ENCODE results near the gene SIMC1.
"Not testable (repeated sequence)": the region's sequence is repeated elsewhere in the genome, so short reads cannot be mapped to it uniquely, and the experiment has no call there.

SIMC1 gene

DNA sequence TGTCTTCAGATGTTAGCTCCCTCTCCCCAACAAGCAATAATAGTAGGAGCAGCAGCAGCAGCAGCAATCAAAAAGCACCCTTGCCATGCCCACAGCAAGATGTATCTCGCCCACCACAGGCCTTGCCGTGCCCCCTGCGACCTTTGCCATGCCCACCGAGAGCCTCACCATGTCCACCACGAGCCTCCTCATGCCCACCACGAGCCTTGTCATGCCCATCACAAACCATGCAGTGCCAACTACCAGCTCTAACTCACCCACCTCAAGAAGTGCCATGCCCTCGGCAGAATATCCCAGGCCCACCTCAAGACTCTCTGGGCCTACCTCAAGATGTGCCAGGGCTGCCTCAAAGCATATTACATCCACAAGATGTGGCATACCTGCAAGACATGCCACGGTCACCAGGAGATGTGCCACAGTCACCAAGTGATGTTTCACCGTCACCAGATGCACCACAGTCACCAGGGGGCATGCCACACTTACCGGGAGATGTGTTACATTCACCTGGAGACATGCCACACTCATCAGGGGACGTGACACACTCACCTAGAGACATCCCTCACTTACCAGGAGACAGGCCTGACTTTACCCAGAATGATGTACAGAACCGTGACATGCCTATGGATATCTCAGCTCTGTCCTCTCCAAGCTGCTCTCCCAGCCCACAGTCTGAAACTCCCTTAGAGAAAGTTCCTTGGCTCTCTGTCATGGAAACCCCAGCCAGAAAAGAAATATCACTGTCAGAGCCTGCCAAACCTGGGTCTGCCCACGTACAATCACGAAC, 52.0 kb downstream of the SIMC1 start:
- H3K9me3 ChIP-seq (ENCODE audit: low read length); H3K4me3 ChIP-seq (ENCODE audit: low read length); H3K27me3 ChIP-seq (ENCODE audit: insufficient read depth, low read length); H3K4me1 ChIP-seq (ENCODE audit: insufficient read depth, low read length); H3K36me3 ChIP-seq (ENCODE audit: insufficient read depth, low read length); H2AFZ ChIP-seq (ENCODE audit: low read depth, low read length): not testable (repeated sequence)

DNA sequence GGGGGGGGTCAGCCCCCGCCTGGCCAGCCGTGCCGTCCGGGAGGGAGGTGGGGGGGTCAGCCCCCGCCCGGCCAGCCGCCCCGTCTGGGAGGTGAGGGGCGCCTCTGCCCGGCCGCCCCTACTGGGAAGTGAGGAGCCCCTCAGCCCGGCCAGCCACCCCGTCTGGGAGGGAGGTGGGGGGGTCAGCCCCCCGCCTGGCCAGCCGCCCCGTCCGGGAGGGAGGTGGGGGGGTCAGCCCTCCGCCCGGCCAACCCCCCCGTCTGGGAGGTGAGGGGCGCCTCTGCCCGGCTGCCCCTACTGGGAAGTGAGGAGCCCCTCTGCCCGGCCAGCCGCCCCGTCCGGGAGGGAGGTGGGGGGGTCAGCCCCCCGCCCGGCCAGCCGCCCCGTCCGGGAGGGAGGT, 67.1 kb downstream of the SIMC1 start:
- H3K36me3 ChIP-seq (ENCODE audit: insufficient read depth, low read length): peaks cover 36% of the 10 kb centered on the region
- not testable (repeated sequence) for H2AFZ ChIP-seq (ENCODE audit: low read depth, low read length); H3K9me3 ChIP-seq (ENCODE audit: low read length); H3K27me3 ChIP-seq (ENCODE audit: insufficient read depth, low read length); H3K4me1 ChIP-seq (ENCODE audit: insufficient read depth, low read length); H3K4me3 ChIP-seq (ENCODE audit: low read length)

DNA sequence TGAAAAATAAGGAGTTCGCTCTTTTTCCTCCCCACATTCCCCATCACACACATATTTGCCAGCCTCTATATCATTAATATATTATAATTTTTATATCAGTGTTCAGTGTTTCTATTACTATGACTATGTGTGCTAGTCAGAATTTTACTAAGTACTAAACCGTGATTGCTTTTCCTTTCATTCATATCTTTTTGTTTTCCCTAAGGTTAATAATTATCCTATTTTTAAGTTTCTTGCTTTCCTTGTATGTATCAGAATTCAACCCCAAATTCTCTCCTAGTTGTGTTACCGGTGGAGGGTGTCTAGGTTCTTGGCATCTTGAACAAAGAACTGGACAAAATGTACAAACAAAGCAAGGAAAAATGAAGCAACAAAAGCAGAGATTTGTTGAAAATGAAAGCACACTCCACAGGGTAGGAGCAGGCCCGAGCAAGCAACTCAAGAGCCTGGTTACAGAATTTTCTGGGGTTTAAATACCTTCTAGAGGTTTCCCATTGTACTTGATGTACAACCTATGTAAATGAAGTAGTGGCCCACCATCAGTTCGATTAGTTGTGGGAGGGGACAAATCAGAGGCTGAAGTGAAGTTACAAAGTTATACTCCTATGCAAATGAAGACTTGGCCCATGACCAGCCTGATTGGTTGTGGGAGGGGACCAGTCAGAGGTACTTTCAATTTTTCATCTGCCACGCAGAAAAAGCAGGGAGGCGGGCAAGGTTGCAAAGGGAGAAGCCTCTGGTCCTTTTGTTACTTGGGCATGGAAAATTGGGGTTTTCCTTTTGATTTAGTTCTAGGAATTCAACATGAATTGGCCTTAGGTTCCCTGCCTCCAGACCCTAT, 79.5 kb downstream of the SIMC1 start:
- Histone ChIP-seq H2AFZ (ENCODE audit: low read depth, low read length) (no peak overlapping the region), H3K4me1 (ENCODE audit: insufficient read depth, low read length) (no peaks in the 10 kb centered on the region), H3K27me3 (ENCODE audit: insufficient read depth, low read length) (no peaks in the 10 kb centered on the region), H3K4me3 (ENCODE audit: low read length) (no peak overlapping the region), H3K36me3 (ENCODE audit: insufficient read depth, low read length) (peaks cover 52% of the 10 kb centered on the region), H3K9me3 (ENCODE audit: low read length) (peaks cover 2% of the 10 kb centered on the region)

DNA sequence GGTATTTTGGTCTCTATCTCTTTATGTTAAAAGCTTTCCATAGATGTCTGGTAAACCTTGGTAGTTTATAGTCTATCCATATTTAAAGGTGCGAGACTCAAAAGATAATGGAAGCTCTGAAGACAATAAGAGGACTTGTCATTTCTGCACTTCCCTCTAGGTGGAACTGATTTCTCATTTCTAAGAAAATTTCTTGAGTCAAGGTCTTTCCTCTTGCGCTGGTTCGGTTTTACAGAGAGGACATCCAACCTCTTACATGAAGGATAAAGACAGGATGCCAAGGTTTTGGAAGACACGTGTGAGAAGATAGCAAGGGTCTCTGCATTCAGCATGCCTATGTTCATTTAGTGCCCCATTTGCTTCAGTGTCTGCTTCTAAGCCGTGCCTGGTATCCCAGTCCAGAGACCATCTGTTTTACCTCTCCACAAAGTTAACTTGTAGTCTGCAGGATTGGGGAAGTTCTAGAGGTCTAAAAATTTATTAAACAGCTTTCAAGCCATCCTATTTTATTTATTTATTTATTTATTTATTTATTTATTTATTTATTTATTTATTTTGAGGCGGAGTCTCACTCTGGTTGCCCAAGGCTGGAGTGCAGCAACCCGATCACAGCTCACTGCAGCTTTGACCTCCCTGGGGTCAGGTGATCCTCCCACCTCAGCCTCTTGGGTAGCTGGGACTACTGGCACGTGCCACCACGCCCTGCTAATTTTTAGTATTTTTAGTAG, 81.8 kb downstream of the SIMC1 start:
- H3K4me1 ChIP-seq (ENCODE audit: insufficient read depth, low read length): no peaks in the 10 kb centered on the region
- H3K27me3 ChIP-seq (ENCODE audit: insufficient read depth, low read length): no peaks in the 10 kb centered on the region
- H2AFZ ChIP-seq (ENCODE audit: low read depth, low read length): no peak overlapping the region
- H3K9me3 ChIP-seq (ENCODE audit: low read length): peaks cover 5% of the 10 kb centered on the region
- peaks cover 56% of the 10 kb centered on the region for H3K36me3 ChIP-seq (ENCODE audit: insufficient read depth, low read length)
- H3K4me3 ChIP-seq (ENCODE audit: low read length): no peak overlapping the region

DNA sequence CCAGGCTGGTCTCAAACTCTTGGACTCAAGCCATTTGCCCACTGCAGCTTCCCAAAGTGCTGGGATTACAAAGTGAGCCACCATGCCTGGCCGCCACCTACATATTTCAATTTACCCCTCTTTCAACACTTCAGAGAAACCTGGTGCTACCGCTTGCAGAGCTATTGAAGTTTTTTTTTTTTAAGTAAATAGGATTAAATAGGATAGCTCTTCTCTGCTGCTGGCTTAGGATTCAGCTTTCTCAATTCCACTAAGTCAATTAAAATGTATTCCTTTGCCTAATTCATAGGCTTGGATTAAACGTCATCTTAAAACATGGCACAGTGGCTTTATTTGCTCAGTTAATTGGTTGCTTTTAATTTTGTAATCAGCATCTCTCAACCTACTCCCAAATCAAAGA, 82.4 kb downstream of the SIMC1 start:
- H2AFZ ChIP-seq (ENCODE audit: low read depth, low read length): no peak overlapping the region
- no peaks in the 10 kb centered on the region for H3K27me3 ChIP-seq (ENCODE audit: insufficient read depth, low read length)
- peaks cover 5% of the 10 kb centered on the region for H3K9me3 ChIP-seq (ENCODE audit: low read length)
- no peaks in the 10 kb centered on the region for H3K4me1 ChIP-seq (ENCODE audit: insufficient read depth, low read length)
- no peak overlapping the region for H3K4me3 ChIP-seq (ENCODE audit: low read length)
- H3K36me3 ChIP-seq (ENCODE audit: insufficient read depth, low read length): peaks cover 50% of the 10 kb centered on the region

DNA sequence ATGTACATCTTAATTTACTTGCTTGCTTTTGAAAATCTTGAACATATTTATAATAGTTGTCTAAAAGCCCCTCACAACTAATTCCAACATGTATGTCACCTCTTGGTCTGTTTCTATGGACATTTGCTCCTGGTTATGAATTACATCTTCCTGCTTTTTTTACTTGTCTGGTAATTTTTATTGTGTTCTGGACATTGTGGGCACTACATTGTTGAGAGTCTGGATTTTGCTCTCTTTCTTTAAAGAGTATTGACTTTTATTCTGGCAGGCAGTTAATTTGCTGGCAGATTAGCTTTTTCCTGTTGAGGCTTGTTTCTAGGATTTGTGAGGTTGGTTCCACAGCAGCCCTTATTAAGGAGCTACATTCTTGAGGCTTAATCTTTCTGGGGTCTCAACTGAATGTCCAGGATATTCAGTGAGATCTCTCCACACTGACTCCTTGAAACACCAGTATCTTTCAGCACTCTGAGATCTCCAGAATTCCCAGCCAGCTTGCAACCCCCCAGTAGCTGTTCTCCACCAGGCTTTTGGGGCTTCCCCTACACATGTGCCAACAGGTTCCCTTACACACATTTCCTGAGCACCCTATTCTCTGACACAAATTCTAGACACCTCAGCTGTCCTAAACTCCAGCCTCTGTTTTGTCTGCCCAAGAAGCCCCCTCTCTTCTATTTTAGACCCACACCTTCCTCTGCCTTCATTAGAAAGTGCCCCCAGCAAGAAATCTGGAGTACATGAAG, 96.0 kb downstream of the SIMC1 start:
- H2AFZ ChIP-seq (ENCODE audit: low read depth, low read length): no peak overlapping the region
- no peak overlapping the region for H3K4me3 ChIP-seq (ENCODE audit: low read length)
- no peaks in the 10 kb centered on the region for H3K27me3 ChIP-seq (ENCODE audit: insufficient read depth, low read length)
- no peaks in the 10 kb centered on the region for H3K4me1 ChIP-seq (ENCODE audit: insufficient read depth, low read length)
- peaks cover 34% of the 10 kb centered on the region for H3K36me3 ChIP-seq (ENCODE audit: insufficient read depth, low read length)
- H3K9me3 ChIP-seq (ENCODE audit: low read length): peaks cover 6% of the 10 kb centered on the region

DNA sequence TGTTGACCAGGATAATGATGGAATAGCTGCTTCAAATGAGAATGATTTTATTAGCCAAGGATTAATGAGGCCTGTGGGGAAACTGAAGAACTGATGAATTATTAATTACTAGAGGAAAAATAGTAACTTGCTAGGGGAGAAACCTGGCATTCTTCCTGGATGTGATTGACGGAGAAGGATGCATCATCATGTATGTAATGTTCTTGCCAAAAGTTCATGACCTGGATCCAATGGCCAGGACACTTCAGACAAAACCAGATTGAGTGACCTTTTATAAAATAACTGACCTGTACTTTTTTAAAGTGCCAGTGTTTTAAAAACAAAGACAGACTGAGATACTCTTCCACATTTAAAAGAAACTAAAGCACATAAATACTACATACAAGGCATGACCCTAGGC, 99.7 kb downstream of the SIMC1 start:
- Histone ChIP-seq H3K4me1 (ENCODE audit: insufficient read depth, low read length) (no peaks in the 10 kb centered on the region), H2AFZ (ENCODE audit: low read depth, low read length) (no peak overlapping the region), H3K27me3 (ENCODE audit: insufficient read depth, low read length) (no peaks in the 10 kb centered on the region), H3K4me3 (ENCODE audit: low read length) (no peak overlapping the region), H3K36me3 (ENCODE audit: insufficient read depth, low read length) (peaks cover 54% of the 10 kb centered on the region), H3K9me3 (ENCODE audit: low read length) (peaks cover 6% of the 10 kb centered on the region)

DNA sequence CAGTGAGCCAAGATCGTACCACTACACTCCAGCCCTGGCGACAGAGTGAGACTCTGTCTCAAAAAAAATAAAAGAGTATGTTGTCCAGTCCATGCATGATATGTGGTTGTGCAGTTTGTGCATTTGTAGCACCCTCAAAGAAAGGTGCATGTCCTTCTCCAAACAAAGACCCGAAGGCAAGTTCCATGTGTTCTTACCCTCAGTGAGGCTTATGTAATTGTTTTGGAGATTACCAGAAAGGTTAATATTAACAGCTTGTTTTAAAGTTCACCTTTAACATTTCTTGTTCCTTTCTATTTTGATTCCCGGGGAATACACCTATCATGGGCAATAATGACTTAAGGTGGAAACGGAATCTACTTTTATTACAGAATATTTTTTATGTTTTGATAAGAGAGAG, 101.1 kb downstream of the SIMC1 start:
- Histone ChIP-seq H3K4me1 (ENCODE audit: insufficient read depth, low read length) (no peaks in the 10 kb centered on the region), H3K9me3 (ENCODE audit: low read length) (peaks cover 2% of the 10 kb centered on the region), H3K4me3 (ENCODE audit: low read length) (no peak overlapping the region), H3K36me3 (ENCODE audit: insufficient read depth, low read length) (peaks cover 57% of the 10 kb centered on the region), H3K27me3 (ENCODE audit: insufficient read depth, low read length) (no peaks in the 10 kb centered on the region), H2AFZ (ENCODE audit: low read depth, low read length) (no peak overlapping the region)

DNA sequence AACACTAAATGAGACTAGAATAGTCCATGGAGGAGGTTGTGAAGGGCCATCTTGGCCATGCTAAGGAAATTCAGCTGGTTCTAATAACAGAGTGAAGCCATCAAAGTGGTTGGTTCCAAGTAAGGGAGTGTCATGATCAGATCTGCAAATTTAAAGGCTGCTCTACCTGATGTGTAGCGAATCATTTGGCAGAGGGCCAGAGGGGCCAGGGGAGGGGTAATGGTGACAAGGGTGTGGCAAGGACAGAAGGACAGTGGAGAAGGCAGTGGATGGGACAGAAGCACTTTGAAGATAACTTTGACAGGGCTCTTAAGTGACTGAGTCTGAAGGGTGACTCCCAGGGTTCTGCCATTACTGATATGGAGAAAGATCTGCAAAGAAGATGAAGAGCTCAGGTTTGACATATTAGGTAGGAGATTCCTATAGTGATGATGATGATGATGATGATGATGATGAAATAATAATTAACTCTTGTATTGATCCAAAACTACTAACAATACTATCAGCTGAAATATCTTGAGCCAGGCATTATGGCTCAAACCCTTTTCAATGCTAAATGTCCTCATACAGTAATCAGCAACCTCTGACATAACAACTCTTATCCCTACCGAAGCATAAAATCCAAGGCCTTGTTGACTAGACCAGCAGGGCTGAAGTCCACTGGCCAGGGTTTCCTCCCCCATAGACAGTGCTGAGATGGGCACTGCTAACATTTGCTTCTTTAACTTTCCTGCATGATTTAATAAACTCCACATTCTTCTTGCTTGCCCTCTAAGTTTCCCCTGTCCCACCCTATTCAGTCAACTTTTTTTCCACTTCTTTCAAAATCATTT, 103.3 kb downstream of the SIMC1 start:
- H3K27me3 ChIP-seq (ENCODE audit: insufficient read depth, low read length): no peaks in the 10 kb centered on the region
- no peak overlapping the region for H3K4me3 ChIP-seq (ENCODE audit: low read length)
- no peaks in the 10 kb centered on the region for H3K4me1 ChIP-seq (ENCODE audit: insufficient read depth, low read length)
- H3K9me3 ChIP-seq (ENCODE audit: low read length): no peaks in the 10 kb centered on the region
- H3K36me3 ChIP-seq (ENCODE audit: insufficient read depth, low read length): peaks cover 72% of the 10 kb centered on the region
- H2AFZ ChIP-seq (ENCODE audit: low read depth, low read length): no peak overlapping the region

DNA sequence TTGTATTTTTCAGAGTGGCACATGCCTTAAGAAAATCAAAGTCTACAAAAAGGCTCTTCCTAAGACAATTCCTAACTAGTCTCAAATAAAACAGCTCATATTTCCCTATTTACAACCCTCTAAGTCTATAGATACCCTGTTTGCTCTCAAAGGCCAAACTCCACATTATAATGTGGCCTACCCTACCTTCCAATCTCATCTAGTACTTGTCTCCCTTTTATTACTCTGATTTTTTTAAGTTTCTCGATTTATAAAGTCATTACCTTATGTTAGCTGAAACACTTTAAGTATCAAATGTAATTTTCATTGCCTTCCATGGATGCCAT, 103.9 kb downstream of the SIMC1 start:
- Histone ChIP-seq H3K27me3 (ENCODE audit: insufficient read depth, low read length) (no peaks in the 10 kb centered on the region), H3K4me1 (ENCODE audit: insufficient read depth, low read length) (no peaks in the 10 kb centered on the region), H3K9me3 (ENCODE audit: low read length) (no peaks in the 10 kb centered on the region), H2AFZ (ENCODE audit: low read depth, low read length) (no peak overlapping the region), H3K36me3 (ENCODE audit: insufficient read depth, low read length) (peaks cover 72% of the 10 kb centered on the region), H3K4me3 (ENCODE audit: low read length) (no peak overlapping the region)

DNA sequence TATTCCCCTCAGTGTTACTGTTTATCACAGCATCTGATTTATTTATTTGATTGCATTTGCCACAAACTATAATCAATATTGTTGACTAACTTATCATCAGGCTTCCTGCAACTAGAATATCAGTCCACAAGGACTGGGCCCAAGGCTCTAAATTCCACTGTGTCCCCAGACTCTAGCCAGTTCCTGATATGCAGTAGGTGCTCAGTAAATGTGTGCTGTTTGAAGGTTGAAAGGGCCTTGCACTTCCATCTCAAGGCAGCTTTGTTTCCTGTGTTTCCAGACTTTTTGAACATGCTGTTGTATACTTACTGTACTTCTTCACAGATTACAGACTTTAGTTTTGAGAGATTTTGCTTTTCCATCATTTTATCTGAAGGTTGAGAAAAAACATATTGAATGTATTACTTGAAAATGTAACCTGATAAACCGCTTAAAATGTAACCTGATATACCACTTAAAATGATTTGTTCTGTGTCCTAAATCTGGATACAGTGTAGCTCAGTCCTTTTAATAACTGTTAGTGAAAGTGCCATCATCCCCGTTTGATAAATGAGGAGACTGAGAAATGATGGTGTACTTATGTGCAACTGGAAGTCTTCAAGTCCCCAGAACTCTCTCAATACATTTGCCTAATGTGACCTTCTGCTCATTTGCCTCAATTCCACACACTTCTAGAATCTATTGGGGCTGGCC, 104.7 kb downstream of the SIMC1 start:
- Histone ChIP-seq H3K36me3 (ENCODE audit: insufficient read depth, low read length) (peaks cover 72% of the 10 kb centered on the region), H3K9me3 (ENCODE audit: low read length) (no peaks in the 10 kb centered on the region), H3K4me3 (ENCODE audit: low read length) (no peak overlapping the region), H3K27me3 (ENCODE audit: insufficient read depth, low read length) (no peaks in the 10 kb centered on the region), H3K4me1 (ENCODE audit: insufficient read depth, low read length) (no peaks in the 10 kb centered on the region), H2AFZ (ENCODE audit: low read depth, low read length) (no peak overlapping the region)

DNA sequence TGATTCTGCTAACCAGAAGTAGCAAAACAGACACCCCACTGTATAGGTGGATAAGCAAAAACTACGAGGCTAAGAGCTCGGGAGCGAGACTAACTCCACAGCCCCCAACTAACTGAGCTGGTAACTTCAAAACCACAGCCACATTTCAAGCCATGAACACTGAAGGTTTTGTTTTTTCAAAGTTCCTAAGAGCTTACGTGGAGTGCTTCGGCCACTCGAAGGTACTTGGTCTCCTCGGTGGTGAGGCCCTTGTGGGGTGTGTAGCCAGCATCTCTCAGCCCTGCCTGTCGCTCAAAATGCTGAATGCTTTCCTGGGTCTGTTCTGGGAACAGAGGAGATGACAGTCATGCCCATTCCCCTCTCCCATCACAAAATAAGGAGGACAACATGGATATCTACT, 112.2 kb downstream of the SIMC1 start:
- H3K9me3 ChIP-seq (ENCODE audit: low read length): peaks cover 2% of the 10 kb centered on the region
- no peak overlapping the region for H3K4me3 ChIP-seq (ENCODE audit: low read length)
- H3K4me1 ChIP-seq (ENCODE audit: insufficient read depth, low read length): no peaks in the 10 kb centered on the region
- no peaks in the 10 kb centered on the region for H3K27me3 ChIP-seq (ENCODE audit: insufficient read depth, low read length)
- H3K36me3 ChIP-seq (ENCODE audit: insufficient read depth, low read length): peaks cover 93% of the 10 kb centered on the region
- H2AFZ ChIP-seq (ENCODE audit: low read depth, low read length): no peak overlapping the region
